ENCODE measurements around the gene USP21.

USP21 gene

GRCh38 chr1:161207173-161207572 is 47.9 kb downstream of the USP21 start:
- DNase-seq (ENCODE audit: extremely low read depth, insufficient read length) = no peak
- no peak for TF ChIP-seq CTCF (IDR thresholded peaks at IDR 0.05; ENCODE audit: insufficient read depth, low read length, poor library complexity, severe bottlenecking)
- Histone ChIP-seq H3K4me3 (replicated peaks; ENCODE audit: low read depth, low read length) (no peak overlapping the region), H3K36me3 (ENCODE audit: control insufficient read depth, insufficient read depth, low read length) (peaks cover 16% of the 10 kb centered on the region), H3K27me3 (replicated peaks; ENCODE audit: control insufficient read depth, insufficient read depth, low read length) (no peaks in the 10 kb centered on the region)

GRCh38 chr1:161209790-161210409 is 50.6 kb downstream of the USP21 start:
- peak; percentile 83 for TF ChIP-seq CTCF (IDR thresholded peaks at IDR 0.05; ENCODE audit: insufficient read depth, low read length, poor library complexity, severe bottlenecking)
- DNase-seq (ENCODE audit: extremely low read depth, insufficient read length) = peak; percentile 42
- H3K36me3 ChIP-seq (ENCODE audit: control insufficient read depth, insufficient read depth, low read length) = peaks cover 22% of the 10 kb centered on the region
- H3K27me3 ChIP-seq (replicated peaks; ENCODE audit: control insufficient read depth, insufficient read depth, low read length) = no peaks in the 10 kb centered on the region
- H3K4me3 ChIP-seq (replicated peaks; ENCODE audit: low read depth, low read length) = no peak overlapping the region

GRCh38 chr1:161214369-161214768 is 55.1 kb downstream of the USP21 start:
- no peak for DNase-seq (ENCODE audit: extremely low read depth, insufficient read length)
- peaks cover 19% of the 10 kb centered on the region for H3K36me3 ChIP-seq (ENCODE audit: control insufficient read depth, insufficient read depth, low read length)
- TF ChIP-seq CTCF (IDR thresholded peaks at IDR 0.05; ENCODE audit: insufficient read depth, low read length, poor library complexity, severe bottlenecking) = no peak
- no peak overlapping the region for H3K4me3 ChIP-seq (replicated peaks; ENCODE audit: low read depth, low read length)
- H3K27me3 ChIP-seq (replicated peaks; ENCODE audit: control insufficient read depth, insufficient read depth, low read length) = no peaks in the 10 kb centered on the region

GRCh38 chr1:161215076-161215475 is 55.8 kb downstream of the USP21 start, which contains the start of gene FCER1G:
Gene FCER1G, plus strand, starts transcription at chr1:161215295. Its CDS starts 27 bp downstream, at chr1:161215322.
- Histone ChIP-seq H3K36me3 (ENCODE audit: control insufficient read depth, insufficient read depth, low read length) (peaks cover 17% of the 10 kb centered on the region), H3K4me3 (replicated peaks; ENCODE audit: low read depth, low read length) (no peak within 1 kb of the TSS), H3K27me3 (replicated peaks; ENCODE audit: control insufficient read depth, insufficient read depth, low read length) (no peaks in the 10 kb centered on the region)
- no peak for DNase-seq (ENCODE audit: extremely low read depth, insufficient read length)
- no peak for TF ChIP-seq CTCF (IDR thresholded peaks at IDR 0.05; ENCODE audit: insufficient read depth, low read length, poor library complexity, severe bottlenecking)
